HG03139 (cell line): ENCODE measurements around the gene PNLIPRP2.

Experiments used
- ATAC-seq: cut with Tn5 transposase; IDR thresholded peaks from one replicate; pipeline ENCODE4 v1.9.1; 2021; ENCODE audit not compliant: unreplicated experiment

The PNLIPRP2 gene

GRCh38 chr10:116620423-116621400 lies at the start of gene PNLIPRP2:
PNLIPRP2 (plus strand) TSS chr10:116620953.
- no peak for ATAC-seq

- no peak for ATAC-seq
These were observed 46.0 kb upstream of the PNLIPRP2 start for GRCh38 chr10:116574797-116575196.

GRCh38 chr10:116587878-116588591 lies 32.7 kb upstream of the PNLIPRP2 start:
- ATAC-seq, result no peak

GRCh38 chr10:116588995-116589394 lies 31.8 kb upstream of the PNLIPRP2 start:
- no peak for ATAC-seq

GRCh38 chr10:116589926-116590325 lies 30.8 kb upstream of the PNLIPRP2 start:
- no peak for ATAC-seq

- ATAC-seq, result no peak
These were observed 29.9 kb upstream of the PNLIPRP2 start, which contains the start of gene PNLIPRP1 for GRCh38 chr10:116590590-116591444. PNLIPRP1 (plus strand) TSS chr10:116590959; CDS start chr10:116591130, 171 bp downstream.

- no peak for ATAC-seq
These were observed 27.5 kb upstream of the PNLIPRP2 start for GRCh38 chr10:116593139-116593740.

- ATAC-seq, result no peak
These were observed 26.2 kb upstream of the PNLIPRP2 start for GRCh38 chr10:116594525-116595035.

GRCh38 chr10:116596062-116596461 lies 24.7 kb upstream of the PNLIPRP2 start:
- no peak for ATAC-seq

GRCh38 chr10:116597543-116597942 lies 23.2 kb upstream of the PNLIPRP2 start:
- ATAC-seq, result no peak

GRCh38 chr10:116598329-116598728 lies 22.4 kb upstream of the PNLIPRP2 start:
- no peak for ATAC-seq

GRCh38 chr10:116599991-116600390 lies 20.8 kb upstream of the PNLIPRP2 start:
- ATAC-seq, result no peak

GRCh38 chr10:116602648-116603400 lies 17.9 kb upstream of the PNLIPRP2 start:
- no peak for ATAC-seq

GRCh38 chr10:116606061-116606483 lies 14.7 kb upstream of the PNLIPRP2 start:
- ATAC-seq, result no peak

GRCh38 chr10:116607336-116607735 lies 13.4 kb upstream of the PNLIPRP2 start:
- no peak for ATAC-seq

GRCh38 chr10:116608686-116609594 lies 11.8 kb upstream of the PNLIPRP2 start:
- no peak for ATAC-seq

- no peak for ATAC-seq
These were observed 10.2 kb upstream of the PNLIPRP2 start for GRCh38 chr10:116610443-116611152.

- no peak for ATAC-seq
These were observed 9.6 kb upstream of the PNLIPRP2 start for GRCh38 chr10:116611153-116611545.
